SIG-M5 treated with dmso at 0.1 percent for 504 hours (cell line): ENCODE data around the gene ATP8B4.
A peak's percentile ranks its signal among the peaks of the same experiment; 100 is the strongest.

Source experiments
- DNase-seq: peaks from one replicate; lab custom pipeline; 2025; ENCODE audit not compliant: unreplicated experiment; lab: John Stamatoyannopoulos, UW

Gene ATP8B4

DNA sequence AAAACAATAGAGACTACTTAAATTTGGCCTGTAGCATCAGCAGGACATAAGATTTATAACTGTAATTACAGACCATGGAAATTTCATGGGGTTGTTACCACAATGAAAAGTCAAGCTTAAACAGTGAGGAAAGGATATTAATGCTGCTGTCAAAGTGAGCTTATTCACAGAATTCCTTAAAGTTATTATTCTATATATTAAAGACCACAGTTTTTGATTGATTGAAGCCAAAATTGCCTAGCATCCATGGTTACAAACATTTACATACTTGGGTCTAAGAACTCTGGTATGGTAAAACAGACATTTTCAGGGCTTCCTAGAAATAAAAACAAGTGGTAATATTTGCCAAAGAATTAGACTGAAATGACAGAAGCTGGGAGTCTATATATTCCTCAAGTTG lies 248.6 kb downstream of the ATP8B4 start:
- no peak for DNase-seq

DNA sequence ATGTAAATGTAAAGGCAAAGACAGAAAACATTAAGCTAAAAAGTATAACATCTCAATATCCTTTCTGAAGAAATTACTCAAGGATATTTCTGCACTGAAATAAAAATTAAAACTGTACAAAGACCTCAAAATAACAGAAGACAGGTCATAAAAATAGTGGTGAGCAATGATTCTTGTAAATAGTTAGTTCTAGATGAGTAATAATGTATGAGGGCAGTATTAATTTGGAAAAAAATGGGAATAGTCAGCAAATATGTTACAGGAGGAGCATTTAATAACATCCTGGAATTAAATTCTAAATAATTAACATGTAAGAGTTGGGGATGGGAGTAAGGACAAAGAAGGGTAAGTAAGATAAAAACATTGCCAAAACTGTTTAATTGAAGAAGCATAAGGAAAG lies 250.7 kb downstream of the ATP8B4 start:
- no peak for DNase-seq

DNA sequence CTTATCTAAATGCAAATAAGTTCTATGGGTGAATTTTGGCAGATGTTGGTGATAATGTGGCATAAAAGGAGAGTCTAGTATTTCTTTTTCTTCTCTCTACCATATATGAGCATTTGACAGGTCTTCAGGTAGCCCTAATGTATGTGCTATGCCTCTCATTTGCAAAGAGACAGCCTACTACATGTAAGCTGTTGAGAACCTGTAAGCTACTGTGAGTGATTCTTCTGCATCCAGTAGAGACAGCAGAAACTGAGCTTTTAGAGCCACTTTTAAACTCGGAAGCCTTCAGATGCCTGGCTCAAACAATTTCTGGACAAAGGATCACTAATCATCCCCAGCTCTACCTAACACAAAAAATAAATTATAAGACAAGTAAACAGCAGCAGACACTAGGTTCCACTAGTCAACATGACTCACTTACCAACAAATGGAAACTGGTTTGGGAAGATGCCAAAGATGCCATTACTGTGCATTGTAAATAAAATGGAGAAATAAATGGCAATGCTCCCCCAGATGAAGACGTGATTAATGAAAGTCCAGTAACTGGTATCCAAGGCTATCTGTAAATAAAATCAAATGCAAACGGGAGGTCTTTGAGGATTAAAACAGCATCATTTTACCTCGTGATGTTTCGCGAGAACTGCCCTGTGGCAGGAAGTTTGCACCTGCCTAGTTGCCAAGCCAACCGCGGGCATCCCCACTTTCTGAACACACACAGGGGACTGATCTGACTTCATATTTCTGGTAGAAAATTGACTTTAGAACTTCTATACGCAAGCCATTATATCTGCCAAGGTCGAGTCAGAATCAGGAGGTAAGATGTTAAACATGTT lies 252.9 kb downstream of the ATP8B4 start:
- peak; percentile 62 for DNase-seq

DNA sequence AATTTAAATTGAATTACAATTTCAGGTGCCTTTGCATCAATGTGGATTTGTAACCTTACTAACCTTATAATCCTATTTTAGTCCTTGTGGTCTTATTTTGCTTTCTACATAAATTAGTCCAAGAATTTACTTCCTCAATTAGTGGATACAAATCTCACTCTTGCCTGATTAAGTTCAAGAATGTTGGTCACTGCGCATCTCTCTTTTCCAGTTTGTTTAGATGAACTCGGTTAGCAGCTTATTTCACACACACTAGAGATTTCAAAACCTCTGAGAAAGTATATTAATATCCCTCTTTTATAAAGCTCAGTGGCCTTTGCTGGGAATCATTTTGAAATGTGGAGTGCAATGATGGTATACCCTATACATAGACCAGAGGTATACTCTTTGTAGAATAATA lies 254.8 kb downstream of the ATP8B4 start:
- DNase-seq, result no peak

DNA sequence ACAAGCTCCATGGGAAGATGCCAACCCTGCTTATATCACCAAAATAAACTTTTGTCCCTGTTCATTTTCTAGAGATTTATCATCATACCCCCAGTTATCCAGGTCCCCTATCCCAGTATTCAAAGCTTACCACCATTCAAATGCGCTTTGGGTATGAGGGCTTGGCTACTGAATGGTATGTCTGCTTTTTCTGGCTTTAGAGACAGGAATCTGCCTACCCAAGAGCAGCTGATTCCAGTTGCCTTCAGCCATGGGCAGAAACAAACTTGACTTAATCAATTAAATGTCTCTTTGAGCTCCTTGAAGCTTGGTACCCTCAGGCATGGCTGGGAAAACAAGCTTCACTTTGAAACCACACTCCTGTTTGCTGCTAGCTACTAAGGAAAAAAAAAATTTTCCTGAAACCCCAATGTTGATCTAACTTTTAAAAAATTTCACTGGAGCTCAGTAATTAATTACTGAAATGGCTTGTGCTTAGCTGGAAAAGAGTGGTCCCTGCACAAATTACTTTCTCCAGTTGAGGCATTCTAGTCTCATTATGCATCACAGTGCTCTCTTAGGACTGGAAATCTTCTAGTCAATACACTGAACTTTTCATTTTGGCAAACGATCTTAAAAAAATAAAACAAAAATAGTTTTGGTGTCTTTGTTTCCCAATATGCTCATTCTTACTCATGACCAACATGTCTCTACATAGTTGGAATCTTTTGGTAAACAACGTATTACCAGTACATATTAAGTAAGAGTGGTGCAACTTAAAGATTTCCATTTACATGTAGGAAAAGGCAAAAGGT lies 255.4 kb downstream of the ATP8B4 start:
- no peak for DNase-seq

DNA sequence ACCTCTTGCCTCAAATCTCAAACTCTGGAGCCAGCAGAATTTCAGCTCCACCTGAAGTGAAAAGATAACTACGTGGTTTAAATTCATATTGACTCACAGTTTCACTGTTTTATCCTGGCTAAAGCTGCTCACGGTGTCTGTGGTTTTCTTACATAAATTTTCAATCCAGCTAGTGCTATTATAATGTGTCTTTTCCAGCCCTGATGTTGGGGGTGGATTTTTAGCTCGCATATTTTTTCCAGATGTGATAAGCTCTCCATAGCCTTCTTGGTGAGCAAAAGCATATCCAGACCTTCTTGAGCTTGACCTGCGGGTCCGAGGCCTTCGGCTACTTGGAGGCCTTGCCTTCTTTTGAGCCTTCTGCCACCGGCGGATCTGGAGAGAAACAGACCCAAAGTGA lies 258.9 kb downstream of the ATP8B4 start:
- no peak for DNase-seq

DNA sequence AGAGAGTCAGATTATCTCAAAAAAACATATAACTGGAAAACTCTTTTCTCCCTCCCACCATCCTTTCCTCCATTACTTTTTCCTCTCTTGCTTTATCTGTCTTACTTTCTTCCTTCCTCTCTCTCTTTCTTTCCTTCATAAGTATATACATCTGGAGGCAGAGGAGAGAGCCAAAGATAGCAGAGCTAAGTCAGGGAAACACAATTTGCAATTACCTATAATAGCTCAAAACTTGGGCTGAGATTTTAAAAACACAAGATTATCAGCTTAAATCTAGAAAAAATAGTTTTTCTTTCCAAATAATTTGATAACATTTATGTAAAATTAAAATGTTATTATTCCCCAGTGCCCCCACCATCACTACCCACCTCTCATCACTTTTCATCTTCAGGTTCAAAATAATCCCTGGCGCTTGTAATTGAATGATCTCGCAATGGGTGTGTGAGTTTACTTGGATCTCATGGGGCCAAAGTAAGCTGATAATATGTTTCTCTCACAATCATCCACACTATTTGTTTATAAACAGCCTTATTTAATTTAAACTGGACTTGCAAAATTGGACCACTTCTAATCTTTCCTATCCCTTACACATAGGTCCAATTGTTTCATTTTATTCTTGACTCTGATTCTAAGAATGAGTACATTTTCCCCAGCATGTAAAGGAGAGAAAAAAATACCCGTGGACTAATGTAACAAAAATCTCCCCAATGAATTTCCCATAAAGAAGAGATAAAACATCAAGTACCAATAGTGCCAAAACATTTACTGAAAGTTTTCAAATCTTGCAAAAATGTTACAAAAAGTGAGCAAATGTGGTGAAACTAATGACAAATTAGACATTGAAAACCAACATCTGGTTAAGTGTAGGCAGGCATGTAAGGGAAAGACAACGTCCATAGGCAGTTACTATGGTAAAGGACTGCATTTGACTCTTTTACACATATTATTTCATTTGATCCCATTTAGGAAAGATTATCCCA lies 261.2 kb downstream of the ATP8B4 start:
- no peak for DNase-seq

DNA sequence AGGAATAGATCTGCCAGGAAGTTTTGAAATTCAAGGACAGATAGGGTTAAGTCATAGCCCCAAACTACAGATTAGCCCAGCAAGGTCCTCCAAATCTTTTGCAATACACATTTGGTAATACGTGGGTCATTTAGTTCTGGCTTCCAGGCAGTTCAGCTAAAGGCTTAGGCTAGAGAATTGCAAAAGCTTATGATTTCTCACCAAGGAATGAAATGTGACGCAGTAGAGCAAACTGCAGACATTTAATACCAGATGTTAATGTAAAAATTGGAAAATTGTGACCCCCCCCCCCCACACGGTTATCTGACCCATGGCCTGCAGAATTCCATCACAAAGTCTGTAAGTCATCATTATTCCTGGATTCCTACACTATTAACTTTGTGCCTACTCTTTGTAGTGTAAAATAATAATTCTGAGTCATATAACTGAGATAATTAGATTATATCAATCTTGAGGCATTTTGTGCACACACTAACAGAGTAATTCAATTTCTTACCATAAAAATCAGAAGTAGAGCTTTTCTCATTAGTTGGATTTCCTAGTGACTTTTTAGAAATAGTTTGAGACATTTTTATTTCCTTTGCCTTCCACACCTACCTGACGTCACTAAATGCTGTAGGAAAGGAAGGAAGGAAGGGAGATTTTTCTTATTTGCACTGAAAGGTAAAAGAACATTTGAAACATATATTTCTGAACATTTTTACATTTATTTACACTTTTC lies 263.0 kb downstream of the ATP8B4 start:
- DNase-seq, result peak; percentile 81

DNA sequence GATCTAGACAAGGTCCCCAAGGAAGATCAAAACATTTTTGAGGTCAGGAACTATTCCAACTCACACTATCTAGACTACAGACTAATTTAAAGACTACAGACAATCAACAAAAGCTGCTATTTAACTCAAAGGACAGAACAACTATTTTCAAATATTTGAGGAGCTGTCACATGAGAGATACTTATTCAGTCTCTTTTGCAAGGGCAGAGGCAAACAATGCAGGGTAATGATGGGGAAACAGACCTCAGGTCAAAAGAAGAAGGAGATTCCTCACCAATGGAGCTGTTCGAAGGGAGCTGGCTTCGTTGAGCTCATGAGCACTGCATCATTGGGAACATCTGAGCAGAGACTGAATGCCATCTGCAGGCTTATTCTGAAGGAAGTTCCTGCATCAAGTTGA lies 266.3 kb downstream of the ATP8B4 start:
- DNase-seq, result no peak

DNA sequence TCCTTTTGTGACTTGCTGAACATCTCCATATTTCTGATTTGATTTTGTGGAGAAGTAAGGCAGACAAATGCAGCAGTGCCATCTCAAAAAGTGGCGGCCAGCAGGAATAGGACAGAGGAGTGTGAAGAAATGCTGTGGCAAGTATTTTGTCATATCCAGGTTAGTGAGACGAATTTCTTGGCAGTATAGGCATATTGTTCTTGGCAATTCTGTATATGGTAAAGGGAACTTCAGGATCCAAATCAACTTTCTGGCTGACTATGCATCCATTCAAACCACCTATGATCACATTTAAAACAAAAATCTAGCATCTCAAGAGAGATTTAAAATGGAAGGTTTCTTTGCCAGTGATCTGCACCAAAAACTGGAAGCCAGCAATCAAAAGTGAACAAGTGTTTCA lies 270.2 kb downstream of the ATP8B4 start:
- DNase-seq, result no peak

DNA sequence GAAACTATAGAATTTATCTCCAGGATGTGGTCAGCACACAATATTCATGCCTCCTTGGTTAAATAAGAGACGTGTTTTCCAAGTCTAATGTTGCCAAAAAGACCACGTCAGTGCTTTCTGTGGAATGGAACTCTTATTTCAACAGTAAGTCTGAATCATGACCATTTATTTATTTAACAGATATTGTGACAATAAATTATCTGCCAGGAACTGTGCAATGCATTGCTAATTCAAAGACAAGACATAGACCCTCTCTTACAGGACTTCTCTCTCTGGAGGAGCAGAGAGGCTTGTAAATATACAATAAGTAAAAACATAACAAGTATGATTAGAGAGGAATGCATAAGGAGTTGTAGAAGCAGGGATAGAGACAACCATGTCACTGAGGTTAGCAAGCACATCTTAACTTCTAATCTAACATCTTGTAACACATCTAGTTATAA lies 270.7 kb downstream of the ATP8B4 start:
- DNase-seq, result no peak

DNA sequence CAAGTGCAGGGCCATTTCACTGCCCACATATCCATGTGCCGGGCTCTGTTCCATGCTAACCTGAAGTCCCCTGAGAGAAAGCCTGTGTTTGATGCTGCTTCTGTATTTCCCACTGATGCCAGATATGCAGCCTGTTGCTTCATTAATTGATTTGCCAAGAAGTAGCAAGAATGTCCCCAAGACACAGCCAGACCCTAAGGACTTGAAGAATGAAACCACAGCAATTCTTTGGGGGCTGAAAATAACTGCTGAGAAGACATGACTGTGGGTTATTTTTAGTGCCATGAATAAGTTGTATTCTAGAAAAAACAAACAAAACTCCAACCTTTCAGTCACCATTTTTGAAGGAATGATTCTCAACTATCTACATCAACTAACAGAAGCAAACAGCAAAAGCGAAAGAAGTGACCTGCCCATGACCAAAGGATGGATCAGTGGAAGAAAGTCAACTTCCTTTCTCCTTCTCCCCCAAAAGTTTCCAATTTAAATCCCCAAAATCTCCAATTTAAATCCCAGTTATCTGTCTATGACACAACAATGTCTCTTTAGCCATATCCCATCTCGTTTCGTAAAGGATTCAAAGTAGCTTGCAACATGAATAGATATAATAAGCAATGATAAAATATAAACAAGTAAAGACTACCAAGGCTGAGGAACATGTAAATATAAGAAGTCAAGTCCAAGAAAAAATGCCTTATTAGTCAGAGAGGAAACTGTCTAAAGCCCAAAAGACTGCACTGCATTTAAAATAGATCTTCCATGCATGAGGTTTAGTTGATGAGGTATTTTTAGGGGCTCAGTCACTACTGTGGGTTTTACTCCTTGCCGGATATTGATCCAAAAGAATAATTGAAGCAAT lies 271.4 kb downstream of the ATP8B4 start:
- DNase-seq, result no peak

DNA sequence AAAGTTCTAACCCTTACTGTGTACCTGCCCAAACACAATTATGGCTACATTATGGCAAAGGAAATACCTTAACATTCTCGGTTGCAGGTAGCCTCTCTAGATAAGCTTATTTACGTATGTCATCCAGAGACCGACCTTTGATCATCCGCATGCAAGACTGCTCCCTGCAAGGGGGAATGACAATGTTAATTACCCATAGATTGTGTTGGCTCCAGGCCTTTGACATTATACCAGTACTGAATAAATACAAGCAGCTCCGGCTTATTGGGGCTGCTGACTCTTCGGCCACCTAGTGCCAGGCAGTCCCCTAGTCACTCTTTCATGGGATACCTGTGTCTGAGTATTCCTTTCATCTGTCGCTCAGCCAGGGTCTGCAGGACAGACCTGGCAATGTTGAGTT lies 274.6 kb downstream of the ATP8B4 start:
- DNase-seq, result no peak

DNA sequence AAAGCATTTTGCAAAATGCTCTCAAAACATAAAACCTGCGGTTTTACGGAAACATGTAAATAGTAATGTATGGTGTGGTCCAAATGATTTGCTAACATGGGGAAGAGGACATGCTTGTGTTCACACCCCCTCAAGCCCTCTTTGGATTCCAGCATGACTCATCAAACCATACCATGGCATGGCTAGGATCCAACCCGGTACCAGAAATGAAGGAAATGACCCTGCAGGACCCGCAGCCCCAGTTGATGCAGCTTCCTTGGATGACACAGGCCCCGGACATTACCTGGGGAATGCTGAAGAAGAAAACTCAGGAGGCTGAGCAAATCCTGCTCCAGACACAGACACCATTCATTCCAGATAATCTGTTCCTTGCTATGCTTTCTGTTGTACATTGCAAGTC lies 275.3 kb downstream of the ATP8B4 start:
- no peak for DNase-seq

DNA sequence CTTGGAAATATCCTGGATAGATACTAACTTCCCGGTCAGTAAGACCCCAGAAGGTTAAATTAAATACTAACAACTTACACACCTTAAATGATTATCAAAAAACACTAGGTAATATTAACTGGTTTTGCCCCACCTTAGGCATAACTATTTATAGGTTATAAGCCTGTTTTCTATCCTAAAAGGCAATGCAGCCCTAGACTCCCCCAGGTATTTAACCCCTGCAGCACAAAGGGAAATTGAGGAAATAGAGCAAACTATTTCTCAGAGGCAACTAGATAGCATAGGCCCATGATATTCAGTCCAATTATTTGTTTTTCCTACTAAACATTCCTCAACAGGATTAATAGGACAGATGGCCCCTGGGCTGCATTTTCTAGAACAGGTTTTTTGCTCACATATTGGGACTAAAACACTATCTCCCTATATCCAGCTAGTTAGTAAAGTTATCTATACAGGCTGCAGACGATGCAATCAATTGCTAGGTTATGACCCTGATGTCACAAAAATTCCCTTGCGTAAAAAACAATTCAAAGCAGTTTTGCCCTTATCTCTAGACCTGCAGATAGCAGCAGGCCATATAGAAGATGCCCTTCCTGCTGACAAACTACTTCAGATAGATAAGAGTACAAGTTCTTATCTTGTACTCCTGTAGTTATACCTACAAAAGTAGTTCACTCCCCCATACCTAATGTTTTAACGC lies 276.9 kb downstream of the ATP8B4 start:
- DNase-seq, result no peak

DNA sequence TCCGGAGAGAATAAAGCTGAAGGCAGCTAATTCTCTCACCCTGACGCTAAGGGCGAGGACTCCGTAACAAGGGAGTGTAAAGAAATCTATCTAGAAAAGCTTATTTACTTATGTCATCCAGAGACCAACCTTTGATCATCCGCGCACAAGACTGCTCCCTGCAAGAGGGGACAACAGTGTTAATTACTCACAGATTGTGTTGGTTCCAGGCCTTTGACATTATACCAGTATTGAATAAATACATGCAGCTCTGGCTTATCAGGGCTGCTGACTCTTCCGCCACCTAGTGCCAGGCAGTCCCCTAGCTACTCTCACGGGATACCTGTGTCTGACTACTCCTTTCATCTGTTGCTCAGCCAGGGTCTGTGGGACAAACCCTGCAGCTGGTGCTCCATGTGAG lies 286.5 kb downstream of the ATP8B4 start:
- peak; percentile 41 for DNase-seq

DNA sequence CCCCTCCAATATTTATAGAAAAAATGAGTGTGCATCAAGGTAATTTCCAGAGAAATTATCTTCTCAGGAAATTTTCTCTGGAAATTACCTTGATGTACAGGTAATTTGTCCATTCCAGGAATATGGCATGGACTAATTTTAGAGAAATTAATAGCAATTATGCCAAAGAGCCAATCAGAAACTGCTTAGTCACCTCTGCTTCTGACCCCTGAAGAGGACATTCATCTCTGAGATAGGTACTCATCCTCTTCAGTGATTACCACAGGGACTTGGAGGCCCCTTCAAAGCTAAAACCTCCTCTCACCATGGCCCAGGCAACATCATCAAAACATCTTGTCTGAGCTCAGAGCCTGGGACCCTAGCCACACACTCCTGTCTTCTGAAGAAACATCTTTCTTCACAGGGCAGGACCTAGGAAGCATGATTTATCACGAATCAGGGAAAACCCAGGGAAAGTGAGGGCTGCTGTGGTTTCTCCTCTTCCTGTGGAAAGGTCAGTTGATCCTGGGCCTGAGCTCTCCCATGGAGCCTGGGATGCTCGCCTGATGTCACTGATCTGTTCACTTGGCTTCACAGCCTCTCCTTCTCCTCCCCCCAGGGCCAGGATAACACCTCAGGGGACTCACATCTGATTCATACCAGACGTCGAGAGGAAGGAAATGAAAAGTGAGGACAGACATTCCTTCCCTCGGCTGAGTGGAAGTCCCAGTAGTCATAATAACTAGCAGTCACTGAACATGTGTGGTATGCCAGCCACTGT lies 287.6 kb downstream of the ATP8B4 start:
- no peak for DNase-seq

DNA sequence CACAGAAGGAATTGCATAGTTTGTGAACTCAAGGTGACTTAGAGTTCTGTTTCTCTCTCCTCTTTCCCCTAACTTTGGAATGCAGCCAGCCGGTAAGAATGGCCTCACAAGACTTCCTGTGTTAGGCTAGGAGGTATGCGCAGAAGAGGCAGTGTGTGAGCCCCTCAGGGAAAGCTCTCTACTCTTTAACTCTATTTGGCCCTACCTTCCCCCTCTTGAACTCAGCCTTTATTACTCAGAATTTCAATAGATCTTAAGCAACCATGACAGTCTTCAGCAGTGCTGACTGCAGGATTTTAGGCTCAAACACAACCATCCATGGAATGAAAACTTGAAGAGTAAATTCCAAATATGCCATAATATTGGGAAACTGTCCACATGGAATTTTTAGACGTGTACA lies 288.6 kb downstream of the ATP8B4 start:
- no peak for DNase-seq
